ENCODE results near the gene INPP5E. TPM values are rescaled to one million over a fixed set of nuclear protein-coding genes. Genes with fewer than 3 reads are reported as not detected.

The INPP5E gene
- total RNA-seq, 4 donors from 2014 or later = 8.4 to 17.1 (median 12.5) TPM

DNA sequence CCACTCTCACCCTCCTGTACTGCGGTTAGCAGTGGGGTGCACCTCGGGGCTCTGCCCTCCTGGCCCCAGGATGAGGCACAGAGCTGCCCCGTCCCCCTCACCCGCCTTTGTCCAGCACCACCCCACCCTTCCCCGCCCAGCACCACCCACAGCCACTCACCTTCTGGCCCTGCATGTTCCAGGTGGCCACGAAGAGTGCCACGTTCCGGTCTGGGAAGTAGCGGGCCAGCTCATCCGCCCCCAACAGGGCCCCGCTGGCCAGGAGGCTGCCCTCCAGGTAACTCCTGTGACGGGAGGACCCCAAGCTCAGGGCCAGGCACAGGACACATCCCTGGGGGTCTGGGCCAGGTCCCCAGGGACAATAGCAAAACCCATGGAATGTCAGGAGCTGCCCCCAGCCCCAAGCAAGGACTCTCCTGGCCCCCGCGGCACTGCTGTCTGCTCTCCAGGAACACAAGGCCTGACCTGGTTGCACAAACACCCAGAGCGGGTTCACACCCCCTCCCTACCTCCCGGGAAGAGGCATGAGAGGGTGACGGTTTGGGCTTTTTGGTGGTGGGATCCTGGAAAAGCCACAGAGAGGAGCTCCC is 5.0 kb downstream of the INPP5E start:
- H3K27me3 ChIP-seq = no peaks in the 10 kb centered on the region
- H3K4me3 ChIP-seq = no peak overlapping the region
- intact Hi-C loops (cut with DNase I) = loop anchor here (5.0 kb wide), 1 partner anchor 43 kb away; no protein-coding TSS in a partner anchor
- peaks cover 26 to 49% (median 32%) of the 10 kb centered on the region in 4 donors for H3K4me1 ChIP-seq
- no peaks in the 10 kb centered on the region for H3K9me3 ChIP-seq
- no peak overlapping the region for H3K27ac ChIP-seq (replicated peaks in 1 of 4)
- no peak for DNase-seq (ENCODE audit: extremely low spot score)
- 96% methylated on average over 14 of the region's 17 CpGs for WGBS
- H3K36me3 ChIP-seq = peaks cover 10 to 69% (median 56%) of the 10 kb centered on the region in 4 donors
- TF ChIP-seq POLR2A (IDR thresholded peaks at IDR 0.05; ENCODE audit: low read depth) = no peak
- TF ChIP-seq, protein P1, sequence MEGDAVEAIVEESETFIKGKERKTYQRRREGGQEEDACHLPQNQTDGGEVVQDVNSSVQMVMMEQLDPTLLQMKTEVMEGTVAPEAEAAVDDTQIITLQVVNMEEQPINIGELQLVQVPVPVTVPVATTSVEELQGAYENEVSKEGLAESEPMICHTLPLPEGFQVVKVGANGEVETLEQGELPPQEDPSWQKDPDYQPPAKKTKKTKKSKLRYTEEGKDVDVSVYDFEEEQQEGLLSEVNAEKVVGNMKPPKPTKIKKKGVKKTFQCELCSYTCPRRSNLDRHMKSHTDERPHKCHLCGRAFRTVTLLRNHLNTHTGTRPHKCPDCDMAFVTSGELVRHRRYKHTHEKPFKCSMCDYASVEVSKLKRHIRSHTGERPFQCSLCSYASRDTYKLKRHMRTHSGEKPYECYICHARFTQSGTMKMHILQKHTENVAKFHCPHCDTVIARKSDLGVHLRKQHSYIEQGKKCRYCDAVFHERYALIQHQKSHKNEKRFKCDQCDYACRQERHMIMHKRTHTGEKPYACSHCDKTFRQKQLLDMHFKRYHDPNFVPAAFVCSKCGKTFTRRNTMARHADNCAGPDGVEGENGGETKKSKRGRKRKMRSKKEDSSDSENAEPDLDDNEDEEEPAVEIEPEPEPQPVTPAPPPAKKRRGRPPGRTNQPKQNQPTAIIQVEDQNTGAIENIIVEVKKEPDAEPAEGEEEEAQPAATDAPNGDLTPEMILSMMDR (IDR thresholded peaks at IDR 0.05) = no peak
- no peak for TF ChIP-seq POLR2AphosphoS5 (IDR thresholded peaks at IDR 0.05)
- no peak for TF ChIP-seq EP300 (IDR thresholded peaks at IDR 0.05)

DNA sequence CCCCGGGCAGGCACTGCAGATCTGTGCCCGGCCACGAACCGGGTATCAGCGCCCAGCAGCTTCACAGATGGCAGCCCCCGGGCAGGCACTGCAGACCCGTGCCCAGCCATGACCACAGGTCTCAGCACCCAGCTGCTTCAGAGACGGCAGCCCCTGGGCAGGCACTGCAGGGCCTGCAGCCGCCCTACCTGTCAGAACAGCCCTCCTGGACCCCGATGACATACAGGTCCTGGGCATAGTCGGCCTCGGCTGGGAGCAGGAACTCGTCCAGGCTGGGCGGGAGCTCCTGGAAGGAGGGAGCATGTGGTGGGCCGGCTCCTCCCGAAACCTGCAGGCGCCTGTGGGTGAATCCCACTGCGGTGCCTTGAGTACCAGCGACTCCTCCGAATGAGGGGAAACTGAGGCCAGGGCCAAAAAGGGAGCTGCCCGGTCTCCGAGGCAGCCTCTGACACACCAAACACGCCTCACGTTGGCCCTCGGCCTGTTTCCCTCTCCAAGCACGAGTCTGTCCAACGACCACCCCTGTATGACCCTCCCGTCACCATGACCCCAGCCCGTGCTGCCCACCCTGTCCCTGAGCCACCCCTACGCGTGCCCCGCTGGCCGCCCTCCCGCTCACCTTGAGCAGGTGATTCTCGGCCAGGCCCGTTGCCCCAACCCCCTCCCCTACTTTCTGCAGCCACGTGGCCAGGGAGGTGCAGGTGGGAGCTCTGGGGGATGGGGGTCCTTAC is 5.6 kb downstream of the INPP5E start:
- Histone ChIP-seq H3K9me3 (no peaks in the 10 kb centered on the region), H3K4me1 (peaks cover 26 to 46% (median 32%) of the 10 kb centered on the region in 4 donors), H3K27ac (replicated peaks in 1 of 4) (no peak overlapping the region), H3K4me3 (no peak overlapping the region), H3K27me3 (no peaks in the 10 kb centered on the region), H3K36me3 (peaks cover 15 to 75% (median 62%) of the 10 kb centered on the region in 4 donors)
- intact Hi-C loops (cut with DNase I) = no loop called here
- TF ChIP-seq POLR2AphosphoS5 (IDR thresholded peaks at IDR 0.05) (no peak), EP300 (IDR thresholded peaks at IDR 0.05) (no peak), POLR2A (IDR thresholded peaks at IDR 0.05; ENCODE audit: low read depth) (no peak)
- TF ChIP-seq, protein P1 (IDR thresholded peaks at IDR 0.05) = no peak
- WGBS = 81% methylated on average over 26 of the region's 37 CpGs
- no peak for DNase-seq (ENCODE audit: extremely low spot score)

DNA sequence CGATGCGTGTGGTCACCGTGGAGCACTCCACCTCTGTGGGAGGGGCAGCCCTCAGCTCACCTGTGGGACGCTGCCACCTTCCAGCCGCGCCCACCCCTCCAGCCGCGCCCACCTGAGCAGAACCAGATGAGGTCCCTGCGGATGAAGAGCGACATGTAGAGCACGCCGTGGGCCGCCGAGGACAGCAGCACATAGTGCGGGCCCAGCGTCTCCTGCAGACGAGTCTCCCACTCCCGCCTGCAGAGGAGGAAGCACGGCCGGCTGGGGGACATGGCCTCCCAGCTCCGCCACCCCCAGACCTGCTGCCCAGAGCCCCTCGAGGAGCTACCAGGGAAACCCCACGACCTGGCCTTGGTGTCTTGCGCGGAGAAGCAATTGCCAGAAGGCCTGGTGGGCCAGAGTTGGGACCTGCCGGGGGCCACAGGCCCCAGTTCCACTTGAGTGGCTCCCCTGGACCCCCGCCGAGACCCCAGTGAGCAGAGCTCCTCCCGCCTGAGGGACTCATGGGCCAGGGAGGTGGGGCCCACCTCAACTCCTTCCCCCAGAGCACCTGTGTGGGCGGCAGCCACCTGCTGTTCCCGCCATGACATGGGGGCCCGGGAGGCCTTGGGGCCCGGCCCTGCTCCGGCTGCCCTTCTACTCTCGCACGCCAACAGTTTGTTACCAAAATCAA is 6.5 kb downstream of the INPP5E start:
- intact Hi-C loops (cut with DNase I) = no loop called here
- H3K9me3 ChIP-seq = no peaks in the 10 kb centered on the region
- no peaks in the 10 kb centered on the region for H3K27me3 ChIP-seq
- H3K4me1 ChIP-seq = peaks cover 20 to 37% (median 24%) of the 10 kb centered on the region in 4 donors
- no peak overlapping the region for H3K4me3 ChIP-seq
- H3K36me3 ChIP-seq = peaks cover 17 to 82% (median 69%) of the 10 kb centered on the region in 4 donors
- no peak overlapping the region for H3K27ac ChIP-seq (replicated peaks in 1 of 4)
- TF ChIP-seq POLR2A (IDR thresholded peaks at IDR 0.05; ENCODE audit: low read depth) (no peak), POLR2AphosphoS5 (IDR thresholded peaks at IDR 0.05) (no peak), EP300 (IDR thresholded peaks at IDR 0.05) (no peak)
- TF ChIP-seq, protein P1 (IDR thresholded peaks at IDR 0.05) = no peak
- 90% methylated on average over 27 of the region's 36 CpGs for WGBS
- DNase-seq (ENCODE audit: extremely low spot score) = no peak

DNA sequence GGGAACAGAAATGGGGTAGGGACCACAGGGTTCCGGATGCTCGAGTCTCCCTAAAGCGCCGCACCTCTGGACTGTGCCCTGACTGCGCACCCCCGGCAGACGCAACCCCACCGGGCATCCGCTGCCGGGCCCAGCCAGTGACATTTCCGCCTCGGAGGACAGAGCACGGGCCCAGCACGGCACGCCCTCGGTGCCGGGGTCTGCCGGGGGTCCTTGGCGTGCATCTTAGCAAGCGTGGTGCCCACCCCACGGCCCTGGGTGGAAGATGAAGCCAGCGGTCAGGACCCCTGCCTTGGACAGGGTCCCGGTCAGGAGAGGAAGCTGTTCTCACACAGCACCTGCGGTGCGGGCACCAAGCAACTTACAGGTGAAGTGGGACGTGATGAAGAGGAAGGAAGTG is 7.1 kb downstream of the INPP5E start:
- H3K4me1 ChIP-seq = peaks cover 14 to 32% (median 18%) of the 10 kb centered on the region in 4 donors
- no peaks in the 10 kb centered on the region for H3K9me3 ChIP-seq
- H3K4me3 ChIP-seq = no peak overlapping the region
- no peaks in the 10 kb centered on the region for H3K27me3 ChIP-seq
- TF ChIP-seq, protein P1 (IDR thresholded peaks at IDR 0.05) = no peak
- TF ChIP-seq POLR2AphosphoS5 (IDR thresholded peaks at IDR 0.05) = no peak
- TF ChIP-seq POLR2A (IDR thresholded peaks at IDR 0.05; ENCODE audit: low read depth) = no peak
- DNase-seq (ENCODE audit: extremely low spot score) = no peak
- peaks cover 17 to 84% (median 70%) of the 10 kb centered on the region in 4 donors for H3K36me3 ChIP-seq
- H3K27ac ChIP-seq (replicated peaks in 1 of 4) = no peak overlapping the region
- 95% methylated on average over 20 of the region's 26 CpGs for WGBS
- intact Hi-C loops (cut with DNase I) = no loop called here

All from esophagus muscularis mucosa (tissue), 4 donors.